Left renal pelvis (tissue), 4 donors: ENCODE measurements around the gene MRPS5. TPM values are rescaled to one million over a fixed set of nuclear protein-coding genes. Genes with fewer than 3 reads are reported as not detected.
"Not testable (repeated sequence)": the region's sequence is repeated elsewhere in the genome, so short reads cannot be mapped to it uniquely, and the experiment has no call there.

ENCODE experiments used
- DNase-seq, 4 donors: peaks; one replicate each; pipeline ENCODE4 v3.0.0-alpha.2; 2013; ENCODE audit warnings: low read depth in 4 of 4, low spot score in 3 of 4
- polyA plus RNA-seq, 4 donors: library from polyadenylated mRNA; unstranded; fragments of 120-200 nt; gene quantifications; one replicate each; pipeline ENCODE4 v1.2.1, GENCODE V29; 2013; ENCODE audit not compliant: insufficient read length in 4 of 4

MRPS5 gene
- 10 to 100 TPM; 46.3 to 91.0 (median 66.9) TPM for polyA plus RNA-seq

DNA sequence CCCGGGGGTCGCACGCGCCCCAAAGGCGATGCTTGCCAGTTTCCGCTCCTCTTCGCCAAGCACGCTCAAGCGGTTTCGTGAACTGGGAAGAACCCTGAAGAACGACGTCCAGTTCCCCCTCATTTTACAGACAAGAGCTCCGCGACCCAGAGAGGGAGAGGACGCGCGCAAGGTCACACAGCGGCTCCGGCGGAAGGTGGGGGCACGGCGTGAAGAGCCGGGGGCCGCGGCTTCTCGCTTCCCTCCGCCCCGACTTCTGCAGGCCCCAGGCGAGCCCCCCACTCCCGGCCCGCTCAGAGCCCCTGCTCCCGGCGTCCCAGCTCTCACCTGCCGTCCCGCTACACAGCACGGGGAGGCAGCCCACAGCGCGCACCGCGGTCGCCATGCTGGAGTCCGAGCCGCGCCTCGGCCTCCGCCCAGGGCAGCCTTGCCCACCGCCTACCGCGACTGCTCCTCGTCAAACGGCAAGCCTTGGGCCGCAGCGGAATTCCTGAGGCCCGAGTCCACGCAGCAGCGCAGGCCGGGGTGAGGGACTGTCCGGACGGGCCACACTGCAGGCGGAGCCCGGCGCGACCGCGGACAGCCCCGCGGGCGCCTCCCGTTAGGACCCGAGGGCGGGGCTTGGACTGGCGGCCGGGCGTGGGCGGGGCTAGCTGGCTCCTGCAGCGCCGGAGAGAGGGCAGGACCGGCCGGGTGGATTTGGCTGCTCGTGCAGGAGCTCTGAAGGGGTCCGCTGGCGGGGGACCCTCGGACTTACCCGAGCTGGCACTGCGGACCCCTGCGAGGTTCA is at the start of gene MRPS5:
MRPS5 (minus strand) TSS at position 402 of the 790 bp plus-strand sequence; CDS start at position 385, 17 bp downstream.
- peak; percentile 51 to 66 (median 54) for DNase-seq

GRCh38 chr2:95166065-95166763 is 44.6 kb upstream of the MRPS5 start:
- DNase-seq: no peak

- DNase-seq: peak; percentile 96 to 98 (median 98)
These were observed 43.9 kb upstream of the MRPS5 start, which contains the start of gene ZNF2 for GRCh38 chr2:95165371-95166064. Gene ZNF2 (plus strand): TSS chr2:95165809. CDS start chr2:95176227, 10,418 bp downstream.

DNA sequence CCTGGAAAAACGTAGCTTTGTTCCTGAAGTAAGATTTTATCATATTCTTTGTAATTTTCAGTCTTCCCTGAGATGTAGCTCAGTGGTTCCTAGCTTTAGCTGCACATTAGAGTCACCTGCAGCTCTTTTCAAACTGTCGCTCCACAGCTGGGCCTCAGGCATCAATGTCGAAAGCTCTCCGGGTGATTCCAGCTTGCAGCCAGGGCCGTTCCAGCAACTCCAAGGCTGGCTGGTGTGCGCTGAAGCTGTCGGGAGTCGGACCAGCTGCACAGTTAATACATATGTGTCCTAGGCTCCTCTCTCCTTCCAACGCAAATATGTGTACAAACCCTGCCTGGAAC is 43.4 kb upstream of the MRPS5 start:
- DNase-seq: no peak

- peak in 3 of 4 donors; percentile 45 to 52 (median 48) for DNase-seq
These were observed 38.3 kb upstream of the MRPS5 start, which contains the start of gene ZNF514 for GRCh38 chr2:95159690-95160449. Gene ZNF514 (minus strand): TSS chr2:95159848. CDS start chr2:95153253, 6,595 bp downstream.

GRCh38 chr2:95158891-95159619 is 37.4 kb upstream of the MRPS5 start:
- peak in 1 of 4 donors; percentile 12 for DNase-seq

GRCh38 chr2:95158441-95158840 is 36.8 kb upstream of the MRPS5 start:
- DNase-seq: no peak

DNA sequence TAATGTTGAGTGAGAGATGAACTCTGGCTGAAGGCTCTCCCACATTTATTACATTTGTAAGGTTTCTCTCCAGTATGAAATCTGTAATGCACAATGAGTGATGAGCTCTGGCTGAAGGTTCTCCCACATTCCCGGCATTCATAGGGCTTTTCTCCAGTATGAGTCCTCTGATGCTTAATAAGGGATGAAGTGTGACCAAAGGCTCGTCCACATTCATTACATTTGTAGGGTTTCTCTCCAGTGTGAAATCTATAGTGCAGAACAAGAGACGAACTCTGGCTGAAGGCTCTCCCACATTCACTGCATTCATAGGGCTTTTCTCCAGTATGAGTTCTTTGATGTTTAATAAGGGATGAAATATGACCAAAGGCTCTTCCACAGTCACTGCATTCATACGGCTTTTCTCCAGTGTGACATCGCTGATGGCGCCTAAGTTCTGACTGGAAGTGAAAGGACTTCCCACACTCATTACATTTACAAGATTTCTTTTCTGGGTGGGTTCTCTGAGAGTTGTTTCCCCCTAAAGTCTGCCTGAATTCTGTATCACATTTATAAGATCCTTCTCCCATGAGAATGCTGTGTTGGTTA is 27.9 kb upstream of the MRPS5 start:
- no peak for DNase-seq

GRCh38 chr2:95143838-95144237 is 22.2 kb upstream of the MRPS5 start:
- DNase-seq: no peak

DNA sequence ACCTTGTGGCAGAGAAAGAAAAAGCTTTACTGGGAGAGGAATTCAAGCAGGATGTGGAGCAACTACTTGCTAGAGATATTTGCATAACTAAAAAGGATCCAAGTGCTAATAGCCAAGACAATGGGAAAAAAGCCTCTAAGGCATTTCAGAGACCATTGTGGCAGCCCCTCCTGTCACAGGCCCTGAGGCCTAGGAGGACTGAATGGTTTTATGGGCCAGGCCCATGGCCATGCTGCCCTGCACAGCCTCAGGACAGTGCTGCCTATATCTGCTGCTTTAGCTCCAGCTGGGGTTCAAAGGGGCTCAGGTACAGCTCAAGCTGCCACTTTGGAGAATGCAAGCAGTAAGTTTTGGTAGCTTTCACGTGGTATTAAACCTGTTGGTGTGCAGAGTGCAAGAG is 17.1 kb upstream of the MRPS5 start:
- no peak for DNase-seq

GRCh38 chr2:95122197-95122551 is 566 bp upstream of the MRPS5 start:
- no peak for DNase-seq

GRCh38 chr2:95121093-95121406 is 558 bp downstream of the MRPS5 start:
- DNase-seq: peak in 1 of 4 donors; percentile 6

DNA sequence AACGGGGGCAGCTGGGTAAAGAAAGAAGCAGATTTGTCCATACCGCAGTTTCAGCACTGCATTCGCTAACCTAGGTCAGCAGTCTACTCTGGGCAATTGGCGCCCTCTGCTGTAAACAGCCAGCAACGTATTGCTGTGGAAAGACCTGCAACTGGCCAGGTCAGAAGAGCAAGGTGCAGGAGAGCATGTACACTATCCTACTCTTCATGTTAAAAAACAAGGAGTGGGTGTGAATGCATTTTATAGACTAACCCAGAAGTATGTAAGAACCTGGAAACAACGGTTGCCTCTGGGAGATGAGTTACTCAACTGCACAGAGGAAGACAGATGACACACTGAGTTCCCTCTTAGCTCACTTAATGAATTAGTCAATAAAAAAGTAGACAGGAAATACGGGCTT is 6.2 kb downstream of the MRPS5 start:
- DNase-seq: peak in 3 of 4 donors; percentile 46 to 64 (median 52)

- no peak for DNase-seq
These were observed 8.1 kb downstream of the MRPS5 start for GRCh38 chr2:95113464-95113863.

- DNase-seq: no peak
These were observed 11.2 kb downstream of the MRPS5 start for GRCh38 chr2:95110395-95110794.

- no peak for DNase-seq
These were observed 12.3 kb downstream of the MRPS5 start for GRCh38 chr2:95109260-95109659.

GRCh38 chr2:95106081-95106480 is 15.5 kb downstream of the MRPS5 start:
- DNase-seq: no peak

DNA sequence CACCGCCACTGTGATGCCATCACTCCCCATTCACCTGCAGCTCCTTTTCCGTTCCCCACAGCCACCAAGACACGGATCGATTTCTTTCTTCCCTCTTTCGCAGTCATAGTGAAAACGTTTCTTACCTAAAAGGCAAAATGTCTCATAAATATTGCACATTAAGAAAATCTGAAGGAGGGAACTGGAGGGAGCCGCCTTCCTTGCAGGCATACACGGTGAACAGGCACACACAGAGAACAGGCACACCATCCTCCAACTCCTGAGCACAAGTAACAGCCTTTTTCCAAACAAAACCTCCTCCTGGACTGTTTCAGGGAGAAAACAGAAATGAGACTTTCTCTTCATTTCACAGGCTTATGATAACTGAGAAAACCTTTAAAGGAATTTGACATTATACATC is 17.0 kb downstream of the MRPS5 start:
- DNase-seq: no peak

- no peak for DNase-seq
These were observed 21.7 kb downstream of the MRPS5 start for GRCh38 chr2:95099910-95100309.

DNA sequence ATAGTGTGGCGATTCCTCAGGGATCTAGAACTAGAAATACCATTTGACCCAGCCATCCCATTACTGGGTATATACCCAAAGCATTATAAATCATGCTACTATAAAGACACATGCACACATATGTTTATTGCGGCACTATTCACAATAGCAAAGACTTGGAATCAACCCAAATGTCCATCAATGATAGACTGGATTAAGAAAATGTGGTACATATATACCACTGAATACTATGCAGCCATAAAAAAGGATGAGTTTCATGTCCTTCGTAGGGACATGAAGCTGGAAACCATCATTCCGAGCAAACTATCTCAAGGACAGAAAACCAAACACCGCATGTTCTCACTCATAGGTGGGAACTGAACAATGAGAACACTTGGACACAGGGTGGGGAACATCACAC is 23.3 kb downstream of the MRPS5 start:
- DNase-seq: not testable (repeated sequence)
